ENCODE results near the gene CLECL1. TPM values are rescaled to one million over a fixed set of nuclear protein-coding genes. Genes with fewer than 3 reads are reported as not detected.

The CLECL1 gene
- total and polyA plus RNA-seq, 2 donors (not counting 3 experiments of a cell fraction or from before 2014, with no cell fraction given), result not detected

DNA sequence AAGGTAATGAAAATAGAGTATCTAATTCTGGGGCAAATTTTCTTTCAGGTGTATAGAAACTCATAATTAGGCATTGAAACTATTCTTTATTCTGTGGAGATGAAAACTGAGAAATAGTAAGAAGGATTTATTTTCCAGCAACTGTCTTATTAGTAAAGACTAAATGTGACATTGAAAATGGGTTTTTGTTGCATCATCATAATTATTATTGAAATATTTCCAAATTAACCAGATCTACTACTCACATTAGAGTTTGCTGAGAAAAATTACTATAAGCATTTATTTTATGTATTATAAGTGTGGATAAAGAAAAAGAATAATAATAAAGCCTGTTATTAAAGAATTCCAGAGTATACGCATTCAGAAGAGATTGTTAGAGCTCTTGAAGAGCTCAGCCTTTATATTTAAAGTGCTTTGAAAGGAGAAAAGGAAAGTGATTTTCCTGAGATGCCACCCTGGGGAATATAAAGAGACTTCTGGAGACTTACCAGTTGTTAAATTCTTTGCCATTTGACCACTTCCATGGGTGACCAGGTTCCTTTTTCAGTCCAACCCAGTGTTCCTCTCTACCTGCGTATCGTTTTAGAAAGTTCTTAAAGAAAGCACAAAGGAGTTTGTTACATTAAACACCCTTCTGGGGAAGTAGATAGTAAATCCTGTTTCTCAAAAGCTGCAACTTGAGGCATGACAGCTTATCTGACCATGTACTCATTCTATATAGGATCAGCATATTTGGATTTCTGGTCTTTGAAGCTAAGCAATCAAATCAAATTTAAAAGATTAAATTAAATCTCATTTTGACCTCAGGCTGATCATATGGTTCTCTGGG is 21.4 kb upstream of the CLECL1 start:
- Histone ChIP-seq H3K27ac (ENCODE audit: insufficient read depth, low read depth, low read length) (no peak overlapping the region), H3K36me3 (ENCODE audit: control insufficient read depth in 2 of 2, extremely low read depth in 1 of 2, insufficient read depth in 2 of 2, low read length in 2 of 2) (no peaks in the 10 kb centered on the region), H3K79me2 (ENCODE audit: control insufficient read depth, insufficient read depth, low read length) (no peaks in the 10 kb centered on the region), H3K9ac (replicated peaks; ENCODE audit: extremely low read depth, insufficient read depth, low read length) (no peak overlapping the region), H3K4me2 (ENCODE audit: insufficient read depth, low read length) (no peak overlapping the region), H4K20me1 (replicated peaks; ENCODE audit: control insufficient read depth, extremely low read depth, insufficient read depth, low read length) (no peaks in the 10 kb centered on the region), H3K4me1 (ENCODE audit: control insufficient read depth, extremely low read depth, insufficient read depth, low read length) (peaks cover 18% of the 10 kb centered on the region), H2AFZ (ENCODE audit: low read depth, low read length) (no peak overlapping the region), H3K27me3 (ENCODE audit: control insufficient read depth in 2 of 2, insufficient read depth in 2 of 2, low read length in 2 of 2) (no peaks in the 10 kb centered on the region), H3K9me1 (replicated peaks; ENCODE audit: control insufficient read depth, extremely low read depth, insufficient read depth, low read length) (no peaks in the 10 kb centered on the region), H3K9me3 (replicated peaks; ENCODE audit: control insufficient read depth, insufficient read depth, low read length) (no peaks in the 10 kb centered on the region), H3K4me3 (replicated peaks in 1 of 3; ENCODE audit: insufficient read depth in 1 of 3, low read depth in 1 of 3, low read length in 3 of 3) (no peak overlapping the region)
- FAIRE-seq (no peak), DNase-seq (ENCODE audit: low read depth, low spot score) (no peak)
- TF ChIP-seq POLR2AphosphoS5 (IDR thresholded peaks at IDR 0.05; ENCODE audit: insufficient read depth, low read depth, low read length) (no peak), JUN (IDR thresholded peaks at IDR 0.05; ENCODE audit: borderline replicate concordance, insufficient read depth, insufficient read length, low read depth) (no peak), FOS (IDR thresholded peaks at IDR 0.05; ENCODE audit: borderline replicate concordance, insufficient read depth, low read length) (no peak), MYC (IDR thresholded peaks at IDR 0.05; ENCODE audit: low read depth, low read length) (no peak), POLR2A (IDR thresholded peaks at IDR 0.05; ENCODE audit: low read depth, low read length) (no peak), GATA2 (IDR thresholded peaks at IDR 0.05; ENCODE audit: insufficient read depth, insufficient read length, low read depth, low read length) (no peak), EZH2 (IDR thresholded peaks at IDR 0.05; ENCODE audit: borderline replicate concordance, low read depth, low read length, severe bottlenecking) (no peak)
- TF ChIP-seq, protein P1, sequence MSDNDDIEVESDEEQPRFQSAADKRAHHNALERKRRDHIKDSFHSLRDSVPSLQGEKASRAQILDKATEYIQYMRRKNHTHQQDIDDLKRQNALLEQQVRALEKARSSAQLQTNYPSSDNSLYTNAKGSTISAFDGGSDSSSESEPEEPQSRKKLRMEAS (IDR thresholded peaks at IDR 0.05; ENCODE audit: insufficient read depth, insufficient read length), result no peak
- ChIA-PET POLR2A (no interaction called here), CTCF (interaction anchor here (1.3 to 13.3 kb wide), 5 partner anchors 11 to 59 kb away, joined by 3 to 332 read pairs (median 4); no protein-coding TSS in a partner anchor)
- intact Hi-C loops (cut with micrococcal nuclease) (loop anchor here (5.0 to 10.0 kb wide), 2 partner anchors 258 to 810 kb away; partner anchors contain the start of gene CLEC12B), dilution Hi-C loops (cut with MboI; ENCODE audit: extremely low pct_ligation_motif_present, low sequenced_read_pairs) (no loop called here)
- no TSS peak for BruUV-seq (replicated peaks)
